Hematopoietic multipotent progenitor cell treated with erythropoietin and hydrocortisone succinate and interleukin-3 and kit ligand, for 4 days (in vitro differentiated cells): ENCODE measurements around the gene ARHGAP27.
A peak's percentile ranks its signal among the peaks of the same experiment; 100 is the strongest.

Source experiments
- DNase-seq: peaks from one replicate; pipeline ENCODE4 v3.0.0-alpha.2; 2015

The ARHGAP27 gene

DNA sequence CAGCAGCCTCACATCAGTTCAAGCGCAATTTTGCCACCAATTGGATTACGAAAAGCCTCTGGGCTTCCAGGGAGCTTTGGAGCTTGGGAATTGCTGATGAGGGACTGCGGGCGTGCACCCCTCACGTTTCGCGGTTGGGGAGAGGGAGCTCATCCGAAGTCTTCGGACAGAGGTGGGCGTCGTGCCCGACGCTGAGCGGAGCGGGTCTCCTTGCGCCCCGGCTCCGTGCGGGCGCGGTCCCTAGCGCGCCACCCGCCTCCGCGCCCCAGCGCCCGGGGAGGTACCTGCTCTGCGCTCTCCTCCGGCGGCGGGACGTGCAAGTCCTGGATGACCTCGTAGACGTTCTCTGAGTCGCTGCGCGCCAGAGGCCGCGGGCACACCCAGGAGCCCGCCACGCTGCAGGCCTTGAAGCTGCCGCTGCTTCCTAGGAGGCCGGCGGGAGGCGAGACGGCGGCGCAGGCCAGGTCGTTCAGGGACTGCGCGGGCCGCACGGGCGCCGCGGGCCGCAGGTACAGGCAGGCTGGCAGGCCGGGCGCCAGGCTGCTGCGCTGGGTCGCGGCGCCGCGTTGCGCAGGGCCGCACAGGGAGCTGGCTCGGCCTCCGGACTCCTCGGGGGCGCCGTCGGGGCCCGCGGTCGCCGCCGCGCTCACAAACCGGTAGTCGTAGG, 3.2 kb downstream of the ARHGAP27 start:
- no peak for DNase-seq

DNA sequence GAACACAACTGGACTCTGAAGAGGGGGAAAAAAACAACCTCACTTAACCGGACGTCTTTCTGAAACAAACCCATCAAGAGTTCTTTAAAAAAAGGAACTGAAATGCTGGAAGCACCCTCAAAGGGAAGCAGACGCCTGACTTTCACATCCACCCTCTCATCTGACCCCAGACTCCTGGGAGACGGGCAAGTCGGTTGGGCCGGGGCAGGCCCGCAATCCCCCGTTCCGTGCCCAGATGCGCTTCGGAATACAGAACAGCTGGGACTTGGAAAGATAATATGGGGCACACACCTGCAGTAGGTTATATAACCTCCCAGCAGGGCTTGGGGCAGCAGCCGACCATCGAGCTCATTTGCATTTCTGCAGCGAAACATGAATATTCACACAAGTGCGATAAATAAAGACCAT, 3.7 kb downstream of the ARHGAP27 start:
- DNase-seq, result peak; percentile 55

GRCh38 chr17:45428050-45428617, 4.5 kb downstream of the ARHGAP27 start:
- peak; percentile 87 for DNase-seq

GRCh38 chr17:45427181-45427835, 5.4 kb downstream of the ARHGAP27 start:
- DNase-seq, result no peak

DNA sequence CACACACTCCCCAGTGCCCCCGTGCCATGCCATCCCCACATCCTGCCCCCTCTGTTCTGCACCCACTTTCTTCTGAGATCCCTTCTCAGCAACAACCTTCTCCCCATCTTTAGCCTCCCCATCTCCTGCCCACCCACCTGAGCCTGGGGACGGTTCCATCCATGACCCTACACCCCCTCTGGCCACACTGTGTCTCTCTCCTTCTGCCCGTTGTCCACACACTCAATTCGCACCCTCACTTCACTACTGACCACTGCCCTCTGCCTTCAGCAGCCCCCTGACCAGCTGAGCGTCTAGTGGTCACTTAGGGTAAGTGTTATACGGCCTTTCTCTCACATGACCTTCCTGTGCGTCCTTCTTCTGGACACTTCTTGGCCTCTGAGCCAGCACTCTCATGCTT, 6.1 kb downstream of the ARHGAP27 start:
- DNase-seq, result no peak

DNA sequence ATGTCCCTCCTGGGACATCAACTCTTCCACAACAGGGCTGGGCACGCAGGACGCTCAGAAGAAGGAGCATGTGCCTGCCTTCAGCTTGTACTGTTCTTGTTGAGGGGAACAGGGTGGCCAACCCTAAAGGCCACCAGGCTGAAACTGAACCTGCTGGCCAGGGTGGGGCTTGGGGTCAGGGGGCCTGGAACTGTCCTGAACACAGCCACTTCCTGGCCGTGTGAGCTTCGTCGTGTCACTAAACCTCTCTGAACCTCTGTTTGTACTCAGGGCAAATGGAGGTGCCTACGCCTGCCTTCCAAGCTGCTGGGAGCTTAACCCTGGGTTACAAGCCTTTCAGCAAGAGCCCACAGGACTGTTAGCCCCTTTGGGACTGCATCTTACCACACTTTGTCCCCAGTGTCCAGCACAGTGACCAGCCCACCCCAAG, 6.7 kb downstream of the ARHGAP27 start:
- no peak for DNase-seq

DNA sequence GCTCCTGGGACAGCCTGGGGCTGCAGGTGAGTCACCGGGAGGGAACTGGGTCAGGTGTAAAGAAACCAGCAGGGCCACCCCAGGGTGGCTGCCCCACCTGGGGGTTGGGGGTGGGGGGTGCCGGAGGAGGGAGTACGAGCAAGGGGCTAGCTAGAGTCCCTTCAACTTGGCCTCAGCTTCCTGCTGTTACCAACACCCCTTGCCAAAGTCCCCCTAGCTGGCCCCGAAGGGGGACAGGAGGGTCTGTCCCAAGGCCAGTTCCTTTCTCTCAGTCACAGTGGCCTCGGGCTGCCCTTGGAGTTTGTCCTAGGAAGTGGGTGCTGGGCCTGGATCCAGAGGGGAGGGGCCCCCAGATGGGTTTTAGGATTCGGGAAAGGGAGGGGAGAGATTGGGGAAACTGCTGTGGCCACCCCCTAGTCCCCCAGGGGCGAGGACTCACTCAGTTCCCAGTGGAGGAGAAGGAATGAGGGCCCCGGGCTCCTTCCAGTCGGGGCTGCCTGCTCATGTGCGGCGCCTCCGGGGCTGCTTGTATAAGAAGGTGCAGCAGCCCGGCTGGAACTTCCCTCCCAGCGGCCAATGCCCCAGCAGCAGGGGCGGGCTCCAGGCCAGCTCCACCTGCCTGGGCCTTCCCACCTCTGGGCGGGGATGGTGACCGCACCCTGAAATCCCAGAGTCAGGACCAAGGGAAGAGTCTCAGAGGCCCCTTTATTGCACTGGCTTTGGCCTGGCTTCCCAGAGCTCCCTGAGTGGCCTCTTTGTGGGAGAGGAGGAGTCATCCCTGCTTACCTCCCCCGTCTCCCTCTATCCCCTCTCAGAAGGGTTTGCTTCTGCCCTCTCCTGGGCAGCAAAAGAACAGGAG, 7.3 kb downstream of the ARHGAP27 start:
- DNase-seq, result peak; percentile 79

GRCh38 chr17:45424769-45425124, 7.9 kb downstream of the ARHGAP27 start:
- DNase-seq, result no peak

GRCh38 chr17:45423975-45424335, 8.7 kb downstream of the ARHGAP27 start:
- DNase-seq, result no peak

DNA sequence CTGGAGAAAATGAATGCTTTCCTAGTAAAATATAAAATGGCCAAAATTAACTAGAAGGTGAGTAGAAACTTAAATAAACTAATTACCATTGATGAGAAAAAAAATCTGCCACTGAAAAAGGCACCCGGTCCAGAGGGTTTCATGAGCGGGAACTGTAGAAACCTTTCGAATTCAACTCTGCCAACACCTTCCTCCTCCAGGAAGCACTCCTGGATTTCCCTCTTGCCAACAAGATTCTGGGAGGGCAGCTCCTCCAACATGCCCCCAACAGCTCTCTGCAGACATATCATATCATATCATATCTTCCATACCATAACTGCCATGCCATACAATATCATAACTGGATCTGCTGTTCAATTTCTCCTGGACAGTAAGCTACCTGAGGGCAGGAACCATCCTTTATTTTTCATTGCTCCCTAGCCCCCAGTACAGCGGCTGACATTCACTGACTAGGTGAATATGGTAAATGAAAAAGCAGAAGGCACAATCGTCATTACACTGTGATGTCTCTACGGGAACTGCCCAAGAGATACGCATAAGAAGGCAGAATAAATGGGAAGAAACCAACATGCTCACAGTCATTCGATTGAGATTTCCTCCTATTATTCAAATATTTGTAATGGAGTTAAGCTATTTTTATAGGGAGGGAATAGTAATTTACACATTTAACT, 9.2 kb downstream of the ARHGAP27 start:
- DNase-seq, result no peak

DNA sequence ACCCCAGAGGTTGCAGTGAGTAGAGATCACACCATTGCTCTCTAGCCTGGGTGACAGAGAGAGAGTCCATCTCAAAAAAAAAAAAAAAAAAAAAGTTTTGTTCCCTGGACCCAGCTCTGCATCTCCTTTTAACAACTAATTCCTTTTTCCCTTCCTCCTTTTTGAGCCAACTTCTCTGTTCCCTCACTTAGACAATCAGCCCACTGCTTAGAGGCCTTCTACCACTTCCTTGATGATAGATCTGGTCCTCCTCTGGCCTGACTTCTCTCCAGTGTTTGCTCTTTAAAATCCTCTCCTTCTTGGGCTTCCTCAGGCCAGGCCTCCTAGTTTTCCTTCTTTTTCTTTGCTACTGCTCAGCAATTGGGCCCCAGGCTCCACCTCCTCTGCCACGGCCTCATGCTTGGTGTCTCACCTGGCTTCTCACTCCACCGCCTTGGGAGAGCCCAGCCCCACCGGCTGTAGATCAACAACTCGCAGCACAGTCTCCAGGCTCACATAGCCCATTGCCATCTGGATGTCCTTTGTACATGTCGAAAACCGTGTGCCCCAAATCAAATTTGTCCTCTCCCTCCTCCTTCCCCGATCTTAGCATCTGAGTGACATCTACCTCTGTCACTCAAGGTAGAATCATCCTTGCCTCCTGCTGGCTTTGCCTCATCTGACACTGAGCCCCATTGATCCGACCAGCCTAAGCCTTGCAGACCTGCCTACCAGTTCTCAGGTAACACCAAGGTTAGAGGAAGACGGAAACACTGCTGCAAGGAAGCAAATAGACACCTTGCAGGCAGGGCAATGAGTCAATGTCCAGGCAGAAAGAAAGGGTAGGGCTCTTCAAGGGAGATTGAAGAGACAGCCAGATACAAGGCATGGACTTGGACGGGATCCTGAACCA, 17.4 kb downstream of the ARHGAP27 start:
- DNase-seq, result peak; percentile 43

DNA sequence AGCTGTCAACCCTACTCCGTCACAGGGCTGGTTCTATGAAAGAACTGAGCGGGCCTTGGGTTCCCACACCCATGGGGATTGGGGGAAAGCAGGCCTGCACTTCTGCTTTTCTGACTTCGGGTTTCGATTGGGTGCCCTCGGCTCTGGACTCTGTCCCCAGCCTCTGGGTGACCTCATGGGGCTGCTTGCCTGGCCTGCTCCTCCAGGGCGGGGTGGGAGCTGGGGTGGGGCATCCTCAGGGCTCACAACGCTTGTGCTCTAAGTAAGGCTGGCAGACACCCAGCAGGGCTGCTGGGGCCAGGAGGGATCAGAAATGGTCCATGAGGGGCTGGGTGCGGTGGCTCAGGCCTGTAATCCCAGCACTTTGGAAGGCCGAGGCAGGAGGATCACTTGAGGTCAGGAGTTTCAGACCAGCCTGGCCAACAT, 19.2 kb downstream of the ARHGAP27 start:
- DNase-seq, result peak; percentile 62

GRCh38 chr17:45411348-45412105, 21.1 kb downstream of the ARHGAP27 start:
- no peak for DNase-seq

GRCh38 chr17:45410144-45411091, 22.3 kb downstream of the ARHGAP27 start:
- peak; percentile 82 for DNase-seq

DNA sequence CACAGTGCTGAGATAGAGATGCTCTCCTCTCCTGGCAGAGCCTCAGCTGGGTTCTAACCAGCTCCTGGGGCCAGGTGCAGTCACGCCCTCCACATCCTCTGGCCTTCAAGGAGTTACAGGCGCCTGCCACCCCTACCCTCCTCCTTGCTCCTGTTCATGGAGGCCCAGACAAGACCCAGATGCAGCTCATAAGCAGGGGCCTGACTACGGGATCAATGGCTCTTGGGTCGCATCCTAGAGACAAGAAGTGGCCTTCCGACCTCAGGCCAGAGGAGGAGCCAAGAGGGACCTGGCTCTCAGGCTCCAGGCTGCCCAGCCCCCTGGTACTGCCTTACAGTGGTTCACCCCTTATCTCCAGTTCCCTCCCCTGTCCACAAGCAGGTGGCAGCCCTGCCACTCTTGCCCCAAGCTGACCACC, 23.0 kb downstream of the ARHGAP27 start:
- peak; percentile 49 for DNase-seq

- no peak for DNase-seq
Observed at GRCh38 chr17:45408611-45409421, 23.9 kb downstream of the ARHGAP27 start.

DNA sequence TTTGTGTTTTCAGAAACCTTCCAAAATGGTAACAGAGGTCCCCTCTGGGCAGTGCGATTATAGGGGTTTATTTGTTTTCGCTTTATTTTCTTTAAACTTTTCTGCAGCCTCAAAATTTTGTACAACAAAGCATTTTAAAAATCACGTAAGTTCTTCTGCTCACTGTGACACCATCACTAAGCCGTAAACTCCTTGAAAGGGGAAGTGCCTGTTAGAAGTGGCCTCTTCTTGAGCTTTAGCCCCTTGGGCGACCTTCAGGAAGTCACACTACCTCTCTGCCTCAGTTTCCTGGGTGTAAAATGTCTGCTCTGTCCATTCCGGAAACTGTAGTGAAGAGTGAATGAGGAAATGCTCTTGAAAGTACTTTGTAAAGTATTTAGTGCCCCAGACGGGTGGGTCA, 26.6 kb downstream of the ARHGAP27 start:
- DNase-seq, result peak; percentile 32

GRCh38 chr17:45405250-45406086, 27.2 kb downstream of the ARHGAP27 start:
- DNase-seq, result peak; percentile 61
